ENCODE measurements around the gene ISG15. TPM values are rescaled to one million over a fixed set of nuclear protein-coding genes. Genes with fewer than 3 reads are reported as not detected.
A peak's percentile ranks its signal among the peaks of the same experiment; 100 is the strongest.

The ISG15 gene
- total and polyA plus RNA-seq, 2 of the 13 experiments (the other 11 are each of a cell fraction or from before 2014, with no cell fraction given), result 42.1 to 54.9 TPM

- ChIA-PET CTCF (ENCODE audit: low intra/inter-chr PET ratio, low total read pairs) (no interaction called here), POLR2A (interaction anchor here (0.8 to 3.1 kb wide), 12 partner anchors 9 to 215 kb away, joined by 3 to 20 read pairs (median 4); partner anchors contain the start of genes ISG15, PLEKHN1 and UBE2J2)
- Histone ChIP-seq H3K9me3 (ENCODE audit: low read length) (no peaks in the 10 kb centered on the region), H3K4me1 (ENCODE audit: insufficient read depth, low read length) (peaks cover 39% of the 10 kb centered on the region), H4K20me1 (ENCODE audit: insufficient read depth, low read length) (no peaks in the 10 kb centered on the region), H3K27me3 (ENCODE audit: control insufficient read depth in 1 of 2, insufficient read depth in 2 of 2, low read length in 2 of 2) (no peaks in the 10 kb centered on the region), H3K4me2 (ENCODE audit: low read depth, low read length) (peak overlapping the region; percentile 95), H3K4me3 (replicated peaks in 1 of 3; ENCODE audit: insufficient read depth in 1 of 3, low read depth in 2 of 3, low read length in 3 of 3) (peak overlapping the region; percentile 77 to 96 (median 87)), H2AFZ (ENCODE audit: low read length) (no peak overlapping the region), H3K36me3 (replicated peaks in 1 of 2; ENCODE audit: control insufficient read depth in 1 of 2, insufficient read depth in 2 of 2, low read length in 2 of 2) (peaks cover 4 to 7% of the 10 kb centered on the region in 2 experiments; a peak in 3 of 5 replicates), H3K79me2 (ENCODE audit: insufficient read depth, low read length) (no peaks in the 10 kb centered on the region), H3K27ac (ENCODE audit: extremely low read length, insufficient read depth, low read length) (peak overlapping the region; percentile 63), H3K9ac (ENCODE audit: insufficient read depth, low read depth, low read length) (peak overlapping the region; percentile 72)
- FAIRE-seq (no peak), ATAC-seq (peak; percentile 56), DNase-seq (ENCODE audit: low spot score) (no peak)
- intact Hi-C loops (cut with micrococcal nuclease; ENCODE audit: unreplicated experiment), result loop anchor here (5.0 kb wide), 1 partner anchor 47 kb away; the partner anchor contains the start of gene ISG15
- in situ Hi-C loops (cut with HindIII; ENCODE audit: extremely low pct_ligation_motif_present, low pct_unique_long_range_greater_than_20kb), result loop anchor here (5.0 kb wide), 1 partner anchor 37 kb away; the partner anchor contains the start of gene AGRN
- no TSS peak for BruUV-seq (replicated peaks)
- 1% methylated on average over 22 of the region's 48 CpGs for WGBS (ENCODE audit: low lambda C conversion rate)
- no peak for TF ChIP-seq BRCA1 (CRISPR knock-in tag; IDR thresholded peaks at IDR 0.05)
- no peak for TF ChIP-seq NFE2L1 (CRISPR knock-in tag; IDR thresholded peaks at IDR 0.05; ENCODE audit: borderline replicate concordance)
- TF ChIP-seq HES4 (CRISPR knock-in tag; IDR thresholded peaks at IDR 0.05; ENCODE audit: borderline replicate concordance), result no peak
- TF ChIP-seq NCOA5 (CRISPR knock-in tag; IDR thresholded peaks at IDR 0.05), result no peak
- TF ChIP-seq KDM1A (CRISPR knock-in tag; IDR thresholded peaks at IDR 0.05), result no peak
- TF ChIP-seq ZNF549 (CRISPR knock-in tag; IDR thresholded peaks at IDR 0.05), result no peak
- TF ChIP-seq ATRX (CRISPR knock-in tag; IDR thresholded peaks at IDR 0.05; ENCODE audit: borderline replicate concordance), result no peak
- TF ChIP-seq ARNT2 (CRISPR knock-in tag; IDR thresholded peaks at IDR 0.05; ENCODE audit: low read depth), result no peak; the same call in 1 of the 2 replicates
- no peak for TF ChIP-seq POGZ (CRISPR knock-in tag; IDR thresholded peaks at IDR 0.05)
- no peak for TF ChIP-seq GTF3A (CRISPR knock-in tag; conservative IDR thresholded peaks at IDR 0.05)
- TF ChIP-seq PHF8 (CRISPR knock-in tag; IDR thresholded peaks at IDR 0.05), result no peak; the same call in 1 of the 2 replicates
- TF ChIP-seq STAT6 (CRISPR knock-in tag; IDR thresholded peaks at IDR 0.05; ENCODE audit: borderline replicate concordance), result no peak
- no peak for TF ChIP-seq SIX4 (CRISPR knock-in tag; IDR thresholded peaks at IDR 0.05)
- no peak for TF ChIP-seq TBX3 (IDR thresholded peaks at IDR 0.05; ENCODE audit: borderline replicate concordance)
- TF ChIP-seq ZNF775 (CRISPR knock-in tag; IDR thresholded peaks at IDR 0.05; ENCODE audit: borderline replicate concordance), result no peak
- no peak for TF ChIP-seq GATA4 (IDR thresholded peaks at IDR 0.05; ENCODE audit: borderline replicate concordance, low read depth)
- TF ChIP-seq ARID2 (CRISPR knock-in tag; IDR thresholded peaks at IDR 0.05; ENCODE audit: borderline replicate concordance), result no peak
- no peak for TF ChIP-seq ZMAT5 (CRISPR knock-in tag; IDR thresholded peaks at IDR 0.05; ENCODE audit: borderline replicate concordance, low read depth)
- no peak for TF ChIP-seq LBX2 (CRISPR knock-in tag; IDR thresholded peaks at IDR 0.05; ENCODE audit: borderline replicate concordance)
- TF ChIP-seq ZNF772 (CRISPR knock-in tag; IDR thresholded peaks at IDR 0.05), result no peak
- TF ChIP-seq GRHL1 (CRISPR knock-in tag; conservative IDR thresholded peaks at IDR 0.05), result no peak
Measured at GRCh38 chr1:1058921-1059493, 45.7 kb downstream of the ISG15 start.

Data from HepG2 (cell line).